HCT116 (cell line): ENCODE data around the gene LYSMD3.

Experiments used
- CEBPB ChIP-seq: IDR thresholded peaks from 2 replicates; pipeline ENCODE4 v1.6.1; 2012; ENCODE audit warnings: low read depth
- EZH2phosphoT487 ChIP-seq: fragments of 200-600 bp; IDR thresholded peaks from 2 replicates; pipeline ENCODE4 v1.6.1; 2018; ENCODE audit warnings: antibody characterized with exemption, borderline replicate concordance
- FOSL1 ChIP-seq: IDR thresholded peaks from 2 replicates; pipeline ENCODE4 v1.6.1; 2012; ENCODE audit warnings: low read depth
- JUND ChIP-seq: IDR thresholded peaks from 2 replicates; pipeline ENCODE4 v1.6.1; 2012
- POLR2A ChIP-seq: IDR thresholded peaks from 2 replicates; pipeline ENCODE4 v1.7.0; 2011; ENCODE audit warnings: borderline replicate concordance; ENCODE audit not compliant: insufficient read depth, insufficient read length; ENCODE audit errors: extremely low read depth
- POLR2AphosphoS5 ChIP-seq: IDR thresholded peaks from 2 replicates; pipeline ENCODE4 v1.6.1; 2011; ENCODE audit warnings: mild to moderate bottlenecking, low read depth, low read length, moderate library complexity
- REST ChIP-seq: IDR thresholded peaks from 2 replicates; pipeline ENCODE4 v1.6.1; 2012; ENCODE audit warnings: low read depth
- SP1 ChIP-seq: IDR thresholded peaks from 2 replicates; pipeline ENCODE4 v1.6.1; 2012; ENCODE audit warnings: low read depth
- TCF7L2 ChIP-seq: IDR thresholded peaks from 2 replicates; pipeline ENCODE4 v1.7.0; 2011; ENCODE audit warnings: borderline replicate concordance, inconsistent platforms; ENCODE audit not compliant: insufficient read depth, insufficient read length; ENCODE audit errors: extremely low read depth
- YY1 ChIP-seq: IDR thresholded peaks from 2 replicates; pipeline ENCODE4 v1.6.1; 2011; ENCODE audit warnings: low read length, low read depth, moderate library complexity, mild to moderate bottlenecking; ENCODE audit not compliant: insufficient replicate concordance; ENCODE audit errors: extremely low read depth
- TF ChIP-seq, protein P1 (sequence below), 3 experiments: fragments of 200-600 bp in 1 of 3; sonication (generic) in 1 of 3; IDR thresholded peaks in 2 of 3; conservative IDR thresholded peaks in 1 of 3; 2 replicates each; pipeline ENCODE4 v1.5.1; 2012 to 2017; ENCODE audit warnings: low read depth in 2 of 3, low read length in 2 of 3, antibody characterized with exemption in 1 of 3, borderline replicate concordance in 1 of 3, control low read depth in 1 of 3, mild to moderate bottlenecking in 1 of 3, mixed read lengths in 1 of 3, mixed run types in 1 of 3, moderate library complexity in 1 of 3; ENCODE audit not compliant: insufficient read depth in 1 of 3
- TF ChIP-seq, protein P2 (sequence below): IDR thresholded peaks from 2 replicates; pipeline ENCODE4 v1.6.1; 2012
- TF ChIP-seq, protein P3 (sequence below): IDR thresholded peaks from 2 replicates; pipeline ENCODE4 v1.6.1; 2012

DNA sequence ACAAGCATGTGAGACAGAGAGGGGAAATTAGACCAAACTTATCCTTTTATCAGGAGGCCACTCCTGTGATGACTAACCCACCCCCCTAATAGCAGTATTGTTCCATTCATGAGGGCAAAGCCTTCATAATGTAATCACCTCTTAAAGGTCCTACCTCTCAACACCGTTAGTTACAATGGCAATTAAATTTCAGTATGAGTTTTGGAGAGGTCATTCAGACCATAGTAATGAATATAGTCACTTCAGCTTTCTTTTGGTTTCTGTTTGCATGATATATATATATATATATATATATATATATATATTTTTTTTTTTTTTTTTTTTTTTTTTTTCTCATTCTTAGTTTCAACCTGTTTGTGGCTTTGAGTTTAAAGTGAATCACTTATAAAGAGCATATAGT is 39.7 kb upstream of the LYSMD3 start:
- TF ChIP-seq, protein P1, sequence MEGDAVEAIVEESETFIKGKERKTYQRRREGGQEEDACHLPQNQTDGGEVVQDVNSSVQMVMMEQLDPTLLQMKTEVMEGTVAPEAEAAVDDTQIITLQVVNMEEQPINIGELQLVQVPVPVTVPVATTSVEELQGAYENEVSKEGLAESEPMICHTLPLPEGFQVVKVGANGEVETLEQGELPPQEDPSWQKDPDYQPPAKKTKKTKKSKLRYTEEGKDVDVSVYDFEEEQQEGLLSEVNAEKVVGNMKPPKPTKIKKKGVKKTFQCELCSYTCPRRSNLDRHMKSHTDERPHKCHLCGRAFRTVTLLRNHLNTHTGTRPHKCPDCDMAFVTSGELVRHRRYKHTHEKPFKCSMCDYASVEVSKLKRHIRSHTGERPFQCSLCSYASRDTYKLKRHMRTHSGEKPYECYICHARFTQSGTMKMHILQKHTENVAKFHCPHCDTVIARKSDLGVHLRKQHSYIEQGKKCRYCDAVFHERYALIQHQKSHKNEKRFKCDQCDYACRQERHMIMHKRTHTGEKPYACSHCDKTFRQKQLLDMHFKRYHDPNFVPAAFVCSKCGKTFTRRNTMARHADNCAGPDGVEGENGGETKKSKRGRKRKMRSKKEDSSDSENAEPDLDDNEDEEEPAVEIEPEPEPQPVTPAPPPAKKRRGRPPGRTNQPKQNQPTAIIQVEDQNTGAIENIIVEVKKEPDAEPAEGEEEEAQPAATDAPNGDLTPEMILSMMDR (IDR thresholded peaks at IDR 0.05 in 2 of 3, conservative IDR thresholded peaks at IDR 0.05 in 1 of 3; ENCODE audit: borderline replicate concordance in 1 of 3, insufficient read depth in 1 of 3, low read depth in 2 of 3, low read length in 2 of 3) = no peak
- no peak for TF ChIP-seq CEBPB
- no peak for TF ChIP-seq POLR2A
- no peak for TF ChIP-seq POLR2AphosphoS5
- TF ChIP-seq, protein P2, sequence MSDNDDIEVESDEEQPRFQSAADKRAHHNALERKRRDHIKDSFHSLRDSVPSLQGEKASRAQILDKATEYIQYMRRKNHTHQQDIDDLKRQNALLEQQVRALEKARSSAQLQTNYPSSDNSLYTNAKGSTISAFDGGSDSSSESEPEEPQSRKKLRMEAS = no peak
- TF ChIP-seq YY1 = no peak
- no peak for TF ChIP-seq FOSL1
- no peak for TF ChIP-seq SP1
- no peak for TF ChIP-seq EZH2phosphoT487
- no peak for TF ChIP-seq REST
- TF ChIP-seq TCF7L2 = no peak
- TF ChIP-seq, protein P3, sequence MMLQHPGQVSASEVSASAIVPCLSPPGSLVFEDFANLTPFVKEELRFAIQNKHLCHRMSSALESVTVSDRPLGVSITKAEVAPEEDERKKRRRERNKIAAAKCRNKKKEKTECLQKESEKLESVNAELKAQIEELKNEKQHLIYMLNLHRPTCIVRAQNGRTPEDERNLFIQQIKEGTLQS = no peak
- TF ChIP-seq JUND = no peak
